Measurements from ENCODE around the gene TUBB2B.

Gene TUBB2B

DNA sequence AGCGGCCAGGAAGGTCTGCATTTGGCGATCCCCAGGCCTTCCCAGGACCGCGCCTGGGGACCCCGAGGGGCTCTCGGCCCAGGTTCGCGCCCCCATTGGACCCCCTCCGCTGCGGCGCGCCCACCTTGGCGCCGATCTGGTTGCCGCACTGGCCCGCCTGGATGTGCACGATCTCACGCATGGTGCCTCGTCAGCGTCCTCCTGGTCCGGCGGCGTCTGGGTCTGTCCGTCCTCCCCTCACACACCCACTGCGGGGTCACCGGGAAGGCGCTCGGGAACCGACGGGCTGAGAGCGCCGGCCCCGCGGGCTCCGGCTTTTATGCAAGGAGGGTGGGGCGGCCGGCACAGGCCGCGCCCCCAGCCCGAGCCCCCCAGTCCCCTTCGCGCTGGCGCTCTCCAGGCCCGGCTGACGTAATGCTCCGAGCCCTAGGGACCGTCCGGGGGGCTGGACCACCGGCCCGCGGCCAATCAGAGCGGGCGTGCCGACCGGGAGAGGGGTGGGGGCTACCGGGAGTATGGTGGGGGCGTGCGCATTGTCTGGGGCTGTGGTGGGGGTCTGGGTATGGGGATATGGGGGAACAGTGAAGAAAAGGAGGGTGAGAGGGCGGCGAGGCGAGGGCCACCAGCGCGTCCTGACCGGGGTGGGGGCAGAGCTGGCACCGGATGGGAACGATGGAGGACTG is at the start of gene TUBB2B:
Gene TUBB2B, minus strand, starts transcription at position 291 of the 683 bp plus-strand sequence. Its CDS starts 110 bp downstream, at position 181.
- peak; percentile 97 for DNase-seq

- DNase-seq = no peak
These were observed 49.8 kb upstream of the TUBB2B start for GRCh38 chr6:3277251-3277650.

GRCh38 chr6:3276174-3277167 is 49.0 kb upstream of the TUBB2B start:
- DNase-seq = no peak

DNA sequence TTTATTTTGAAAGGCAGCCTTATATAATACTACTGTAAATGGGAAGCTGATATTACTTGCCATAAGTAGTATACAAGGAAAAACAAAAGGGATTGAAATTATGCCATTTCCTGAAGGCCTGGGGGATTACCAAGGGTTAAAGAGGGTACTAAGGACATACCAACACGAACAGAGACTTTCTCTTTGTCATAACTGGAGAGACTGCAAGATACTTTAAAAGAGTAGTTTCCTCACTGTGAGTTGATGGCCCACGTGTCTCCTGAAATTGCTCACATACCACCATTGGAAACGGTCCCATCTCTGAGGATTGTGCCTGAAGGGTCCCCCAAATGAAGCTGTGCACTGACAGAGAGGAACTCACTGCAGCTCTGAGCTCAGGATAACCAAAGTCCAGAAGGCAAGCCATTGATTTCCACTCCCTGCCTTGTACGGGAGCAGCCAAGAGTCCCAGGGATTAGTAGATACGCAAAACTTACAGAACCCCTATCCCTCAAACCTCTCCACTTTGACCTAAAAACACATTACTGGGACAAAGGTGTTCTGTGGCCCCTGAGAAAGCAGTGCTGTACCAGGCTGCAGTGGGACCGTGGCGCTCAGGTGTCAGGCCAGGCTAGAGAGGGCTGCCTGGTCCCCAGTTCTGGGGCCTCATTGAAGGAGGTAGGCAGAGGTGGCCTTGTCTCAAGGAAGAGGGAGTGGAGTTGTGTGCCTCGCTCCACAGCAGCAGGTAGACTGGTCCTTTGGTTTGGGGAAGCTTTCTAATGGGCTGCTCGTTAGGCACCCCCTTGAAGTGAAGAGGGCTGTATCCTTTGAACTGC is 46.5 kb upstream of the TUBB2B start:
- DNase-seq = no peak

- DNase-seq = no peak
These were observed 45.6 kb upstream of the TUBB2B start for GRCh38 chr6:3272911-3273547.

- no peak for DNase-seq
These were observed 44.3 kb upstream of the TUBB2B start for GRCh38 chr6:3271756-3272155.

DNA sequence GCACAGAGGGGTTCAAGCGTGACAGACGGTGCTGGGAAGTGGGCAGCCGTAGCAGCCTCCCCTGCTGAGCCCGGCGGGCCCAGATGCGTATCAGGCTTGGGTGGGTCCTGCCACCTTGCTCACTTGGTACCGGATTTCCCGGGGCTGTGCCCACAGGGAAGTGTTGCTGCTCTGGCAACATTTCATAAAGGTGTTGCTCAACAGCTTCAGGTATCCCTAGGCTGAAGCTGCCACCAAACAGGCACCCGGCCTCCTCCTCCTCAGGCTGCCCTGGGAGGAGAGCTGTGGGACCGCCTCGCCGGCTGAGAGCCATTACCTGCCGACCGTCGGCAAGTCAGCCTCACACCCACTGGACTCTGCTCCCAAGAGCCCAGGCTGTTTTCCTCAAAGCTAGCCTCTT is 42.8 kb upstream of the TUBB2B start:
- DNase-seq = no peak

- no peak for DNase-seq
These were observed 42.0 kb upstream of the TUBB2B start for GRCh38 chr6:3269281-3269975.

DNA sequence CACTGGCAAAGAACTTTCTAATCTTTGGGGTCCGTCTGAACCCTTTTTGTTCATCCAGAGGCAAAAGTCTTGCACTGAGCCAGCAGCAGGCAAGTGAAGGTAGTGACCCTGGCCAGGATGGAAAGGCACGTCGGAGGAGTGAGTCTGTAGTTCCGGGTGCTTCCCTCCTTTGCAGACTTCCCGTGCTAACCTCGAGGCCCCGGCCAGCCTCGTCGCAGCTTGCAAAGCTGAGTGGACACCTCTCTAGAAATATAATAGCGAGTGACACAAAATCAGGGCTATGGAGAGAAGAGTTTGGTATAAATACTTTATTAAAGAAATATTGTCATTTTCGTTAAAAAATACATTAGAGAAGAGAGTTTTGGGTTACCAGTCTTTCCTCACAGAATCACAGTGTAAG is 41.2 kb upstream of the TUBB2B start:
- DNase-seq = no peak

DNA sequence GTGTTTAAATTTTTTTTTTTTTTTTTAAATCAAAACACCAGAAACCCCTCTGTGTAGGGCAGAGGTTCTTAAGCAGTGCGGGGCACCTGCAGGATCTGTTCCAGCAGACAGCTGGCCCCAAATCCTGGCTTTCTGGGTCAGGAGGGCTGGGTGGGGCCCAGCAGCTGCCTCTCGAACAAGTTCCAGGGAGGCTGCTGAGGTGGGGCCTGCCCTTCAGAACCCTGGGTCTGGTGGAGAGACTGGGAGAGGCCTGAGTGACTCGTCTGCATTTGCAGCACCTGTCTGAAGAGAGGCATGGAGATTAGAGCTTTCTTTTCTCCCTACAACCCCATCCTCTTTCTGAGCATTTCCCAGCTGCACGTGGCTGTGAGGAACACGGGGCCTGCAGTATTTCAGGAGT is 39.7 kb upstream of the TUBB2B start:
- DNase-seq = no peak

GRCh38 chr6:3266170-3266569 is 38.7 kb upstream of the TUBB2B start:
- no peak for DNase-seq

GRCh38 chr6:3265671-3266070 is 38.2 kb upstream of the TUBB2B start:
- no peak for DNase-seq

GRCh38 chr6:3264356-3264755 is 36.9 kb upstream of the TUBB2B start:
- no peak for DNase-seq

DNA sequence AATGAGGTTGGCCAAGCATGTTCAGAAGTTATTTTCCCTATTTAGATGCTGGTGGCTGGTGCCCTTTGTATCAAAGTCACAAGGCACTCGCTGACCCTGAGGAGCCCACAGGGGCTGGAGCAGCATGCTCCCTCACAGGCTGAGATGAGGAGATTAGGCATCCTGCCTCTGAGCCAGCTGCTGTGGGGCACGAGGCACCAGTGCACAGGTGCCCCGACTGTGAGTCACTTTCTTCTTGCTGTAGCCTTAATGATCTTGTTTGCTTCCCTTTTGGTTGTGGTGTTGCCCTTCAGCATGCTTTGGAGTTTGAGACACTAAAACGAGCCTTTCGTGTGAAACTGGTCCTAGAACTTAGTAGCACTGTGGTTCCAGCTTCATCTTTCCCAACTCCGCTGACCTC is 35.6 kb upstream of the TUBB2B start:
- DNase-seq = no peak

- no peak for DNase-seq
These were observed 34.5 kb upstream of the TUBB2B start for GRCh38 chr6:3261921-3262320.

GRCh38 chr6:3261518-3261820 is 34.0 kb upstream of the TUBB2B start:
- no peak for DNase-seq

DNA sequence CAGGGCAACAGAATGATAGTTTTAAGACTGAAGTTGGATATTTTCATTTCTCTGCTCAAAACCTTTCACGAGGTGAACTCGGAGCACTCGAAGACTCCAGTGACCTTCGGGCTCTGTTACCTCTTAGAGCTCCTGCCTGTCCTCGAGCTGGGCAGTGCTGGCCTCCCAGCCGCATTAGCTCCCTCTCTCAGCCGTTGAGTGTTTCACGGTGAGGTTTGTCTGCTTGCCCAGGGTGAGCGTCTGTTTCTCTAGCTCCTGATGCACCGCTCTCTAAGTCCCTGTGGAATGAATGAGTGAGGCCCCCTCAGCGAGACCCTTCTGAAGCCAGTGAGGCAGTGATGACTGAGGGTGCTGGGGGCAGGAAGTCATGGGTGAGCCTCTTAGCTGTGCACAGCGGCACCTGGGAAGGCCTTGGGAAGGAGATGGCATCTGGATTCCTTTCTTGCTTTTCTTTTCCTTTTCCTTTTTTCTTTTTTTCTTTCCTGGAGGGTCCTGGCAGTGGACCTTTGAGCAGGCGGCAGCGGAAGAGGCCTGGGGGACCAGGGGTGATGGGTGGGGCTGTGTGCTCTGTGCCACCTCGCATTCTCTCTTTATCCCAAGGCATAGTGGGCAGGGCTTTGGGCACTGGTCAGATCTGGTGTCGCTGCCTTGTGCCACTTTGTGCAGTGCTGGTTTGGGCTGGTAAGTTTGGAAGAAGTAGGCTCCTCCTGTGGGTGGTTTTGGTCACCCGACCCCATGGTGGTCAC is 33.5 kb upstream of the TUBB2B start:
- no peak for DNase-seq

DNA sequence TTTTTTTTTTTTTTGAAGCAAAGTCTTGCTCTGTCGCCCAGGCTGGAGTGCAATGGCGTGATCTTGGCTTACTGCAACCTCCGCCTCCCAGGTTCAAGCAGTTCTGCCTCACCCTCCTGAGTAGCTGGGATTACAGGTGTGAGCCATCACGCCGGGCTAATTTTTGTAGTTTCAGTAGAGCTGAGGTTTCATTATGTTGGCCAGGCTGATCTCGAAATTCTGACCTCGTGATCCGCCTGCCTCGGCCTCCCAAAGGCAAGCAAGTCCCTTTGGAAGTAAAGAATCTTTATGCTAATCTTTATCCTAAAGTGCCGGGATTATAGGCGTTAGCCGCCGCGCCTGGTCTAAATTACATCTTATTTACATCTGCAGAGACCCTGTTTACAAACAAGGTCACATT is 32.8 kb upstream of the TUBB2B start:
- DNase-seq = no peak

GRCh38 chr6:3259491-3259958 is 32.1 kb upstream of the TUBB2B start:
- DNase-seq = peak; percentile 29

DNA sequence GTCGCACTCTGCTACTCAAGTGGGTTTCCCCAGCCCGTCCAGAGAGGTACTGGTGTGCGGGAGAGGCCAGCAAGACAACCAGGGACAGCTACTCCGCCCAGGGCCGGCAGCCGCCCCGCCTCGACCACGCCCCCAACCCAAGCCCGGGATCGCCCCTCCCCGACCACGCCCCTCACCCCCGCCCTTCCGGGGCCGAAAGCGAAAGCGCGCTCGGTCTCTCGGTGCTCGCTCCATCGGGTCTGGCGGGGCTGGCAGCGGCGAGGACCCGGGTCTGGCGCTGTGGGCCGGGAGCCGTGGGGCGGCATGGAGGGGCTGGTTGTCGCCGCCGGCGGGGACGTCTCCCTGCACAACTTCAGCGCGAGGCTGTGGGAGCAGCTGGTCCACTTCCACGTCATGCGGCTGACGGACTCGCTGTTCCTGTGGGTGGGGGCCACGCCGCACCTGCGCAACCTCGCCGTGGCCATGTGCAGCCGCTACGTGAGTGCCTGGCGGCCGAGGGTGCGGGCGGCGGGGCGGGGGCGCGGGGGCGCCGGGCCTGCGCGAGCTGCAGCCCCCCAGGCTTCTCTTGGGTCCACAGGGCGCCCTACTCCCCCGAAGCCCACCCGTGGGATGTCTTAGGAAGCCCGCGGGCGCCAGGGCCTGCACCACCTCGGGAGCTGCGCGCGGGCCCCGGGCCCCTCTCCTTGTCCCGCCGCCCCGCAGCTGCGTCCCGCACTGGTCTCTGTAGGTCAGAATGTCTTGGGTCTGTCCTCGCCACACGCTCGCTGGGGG is 31.5 kb upstream of the TUBB2B start, which contains the start of gene PSMG4:
Gene PSMG4, plus strand, starts transcription at position 228 of the 771 bp plus-strand sequence. Its CDS starts 76 bp downstream, at position 304.
- peak; percentile 85 for DNase-seq
